Articular chondrocyte of knee joint (primary cell): ENCODE results near the gene CS. TPM values are rescaled to one million over a fixed set of nuclear protein-coding genes. Genes with fewer than 3 reads are reported as not detected.

Experiments
- total RNA-seq: library from RNA; depleted of rRNA; stranded (reverse); fragments of >200 nt; gene quantifications from 2 replicates; pipeline ENCODE4 v1.2.3, GENCODE V29; 2012

Gene CS
- 98.2 and 115 TPM in 2 replicates for total RNA-seq

DNA sequence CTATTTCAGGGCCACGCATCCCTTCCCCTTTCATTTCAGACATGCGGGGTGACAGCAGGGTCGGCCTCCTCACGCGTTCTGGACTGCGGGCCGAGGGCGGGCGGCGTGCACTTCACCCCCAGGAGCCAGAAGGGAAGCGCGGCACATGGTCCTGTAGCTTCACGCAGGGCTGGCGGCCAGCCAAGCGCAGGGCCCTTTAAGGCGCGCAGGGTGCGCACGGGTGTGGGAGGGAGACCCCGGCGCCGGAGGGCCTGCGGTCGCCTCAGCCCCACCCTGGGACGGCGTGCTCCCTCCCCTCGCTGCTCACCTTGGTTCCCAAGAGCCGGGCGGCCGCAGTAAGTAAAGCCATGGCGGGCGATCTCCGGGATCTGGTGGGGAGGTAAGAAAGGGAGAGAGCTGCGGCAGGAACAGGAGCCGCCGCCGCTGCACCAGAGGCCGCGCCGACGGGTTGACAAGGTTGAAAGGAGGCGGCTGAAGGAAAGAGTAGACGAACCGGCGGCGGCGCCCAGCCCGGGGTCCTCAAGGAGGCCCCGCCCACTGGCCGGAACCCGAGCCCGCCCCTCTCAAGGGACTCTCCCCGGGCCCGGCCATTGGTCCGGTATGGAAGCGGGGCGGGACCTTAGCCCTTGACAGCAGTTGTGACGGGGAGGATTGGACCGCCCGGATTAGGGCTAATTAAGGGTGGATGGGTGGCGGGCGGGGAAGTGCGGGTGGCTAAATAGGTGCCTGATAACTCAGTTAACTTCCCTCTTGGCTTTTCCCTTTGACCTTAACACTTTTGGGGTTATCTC is at the start of gene CS:
Gene CS, minus strand, starts transcription at position 478 of the 791 bp plus-strand sequence. Its CDS starts 129 bp downstream, at position 349.

DNA sequence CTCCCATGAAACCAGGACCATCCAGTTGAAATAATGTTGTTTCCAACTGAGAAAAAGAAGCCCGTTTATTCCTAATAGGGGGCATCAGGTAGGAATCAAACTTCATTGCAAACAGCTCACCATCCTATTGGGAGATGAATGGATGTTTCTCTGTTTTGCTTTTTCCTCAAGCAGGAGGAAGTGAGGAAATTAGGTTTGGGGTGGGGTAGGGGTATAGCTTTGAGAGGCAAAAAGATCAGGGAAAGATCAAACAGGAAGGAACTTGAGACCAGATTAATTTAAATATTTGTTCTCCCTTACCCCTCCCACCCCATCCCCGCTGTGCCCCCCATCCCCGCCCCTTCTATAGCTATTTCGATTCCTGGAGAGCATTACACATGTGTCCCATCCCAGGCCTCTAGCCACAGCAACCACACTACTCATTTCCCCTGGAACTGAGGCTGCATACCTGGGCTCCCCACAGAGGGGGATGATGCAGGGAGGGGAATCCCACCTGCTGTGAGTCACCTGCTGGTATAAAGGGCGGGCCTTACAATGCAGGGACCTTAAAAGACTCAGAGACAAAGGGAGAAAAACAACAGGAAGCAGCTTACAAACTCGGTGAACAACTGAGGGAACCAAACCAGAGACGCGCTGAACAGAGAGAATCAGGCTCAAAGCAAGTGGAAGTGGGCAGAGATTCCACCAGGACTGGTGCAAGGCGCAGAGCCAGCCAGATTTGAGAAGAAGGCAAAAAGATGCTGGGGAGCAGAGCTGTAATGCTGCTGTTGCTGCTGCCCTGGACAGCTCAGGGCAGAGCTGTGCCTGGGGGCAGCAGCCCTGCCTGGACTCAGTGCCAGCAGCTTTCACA is 38.4 kb upstream of the CS start, which contains the start of gene IL23A:
Gene IL23A, plus strand, starts transcription at position 577 of the 850 bp plus-strand sequence. Its CDS starts 161 bp downstream, at position 738.

GRCh38 chr12:56333679-56334489 is 33.8 kb upstream of the CS start, which contains the start of gene PAN2:
PAN2 (minus strand) TSS chr12:56334000; CDS start chr12:56333094, 906 bp downstream.

GRCh38 chr12:56315622-56316473 is 15.7 kb upstream of the CS start, which contains the start of gene CNPY2:
CNPY2 (minus strand) TSS chr12:56315988; CDS start chr12:56315217, 771 bp downstream.

GRCh38 chr12:56266693-56267442 is 33.3 kb downstream of the CS start, which contains the start of gene COQ10A:
COQ10A (plus strand) TSS chr12:56266942; CDS start chr12:56267119, 177 bp downstream.

DNA sequence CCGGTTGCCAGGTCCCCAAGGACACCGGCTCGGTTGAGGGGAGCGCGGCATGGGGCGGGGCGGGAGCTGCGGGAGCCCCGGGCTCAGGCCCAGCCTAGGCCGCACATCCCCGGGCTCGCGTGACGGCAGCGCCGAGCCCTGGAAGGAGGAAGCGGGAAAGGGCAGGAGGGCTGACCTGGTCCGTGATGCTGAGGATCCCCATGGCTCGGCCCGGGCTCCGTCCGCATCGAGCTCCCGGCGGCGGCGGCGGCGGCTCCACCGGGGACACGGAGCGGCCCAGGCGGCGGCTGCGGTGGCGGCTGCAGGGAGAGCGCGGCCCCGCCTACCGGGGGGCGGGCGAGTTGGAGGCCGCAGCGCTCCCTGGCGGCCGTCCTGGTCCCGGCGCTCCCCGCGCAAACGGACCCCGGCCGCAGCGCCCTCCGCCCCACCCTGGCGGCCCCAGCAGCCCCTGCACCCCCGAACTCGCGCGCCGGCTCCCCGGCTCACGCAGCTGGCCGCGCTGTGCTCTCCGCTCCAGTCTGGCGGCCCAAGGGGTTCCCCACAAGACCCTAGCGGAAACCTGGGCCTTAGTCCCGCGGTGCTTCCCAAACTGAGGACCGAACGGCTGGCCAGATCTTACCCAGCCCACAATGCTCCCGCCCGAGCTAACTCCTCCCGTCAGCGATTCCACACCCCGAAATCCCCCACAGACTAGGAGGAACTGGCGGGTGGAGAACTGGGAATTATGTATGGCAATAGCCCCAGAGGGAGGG is 41.9 kb downstream of the CS start, which contains the start of gene ANKRD52:
Gene ANKRD52, minus strand, starts transcription at position 317 of the 752 bp plus-strand sequence. Its CDS starts 115 bp downstream, at position 202.

DNA sequence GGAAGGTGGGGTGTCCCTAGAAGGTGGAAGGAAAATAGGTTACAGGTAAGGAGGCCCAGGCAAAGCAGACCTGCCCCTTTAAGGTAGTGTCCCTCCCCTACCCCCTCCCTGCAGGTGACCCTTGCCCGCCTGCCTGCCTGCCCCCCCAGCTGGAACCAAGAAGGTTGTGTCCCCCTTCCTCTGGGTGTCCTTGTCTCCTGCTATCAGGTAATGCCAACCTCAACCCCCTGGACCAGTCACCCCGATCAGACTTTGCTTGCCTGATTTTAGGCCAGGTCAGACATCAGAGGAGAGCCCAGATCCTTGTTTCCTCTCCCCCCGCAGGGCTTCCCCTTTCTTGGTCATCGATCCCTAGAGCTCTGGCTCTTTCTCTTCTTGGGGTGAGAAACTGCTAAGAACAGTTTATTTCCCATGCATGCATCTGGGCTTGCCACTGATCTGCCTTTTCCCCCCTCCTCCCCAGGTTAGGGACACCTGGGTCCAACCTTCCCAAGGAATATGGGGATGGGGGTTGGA is 70.2 kb downstream of the CS start, which contains the start of gene SLC39A5:
Gene SLC39A5, plus strand, starts transcription at position 136 of the 516 bp plus-strand sequence. CDS start 1,224 bp downstream, outside the sequence.

GRCh38 chr12:56224102-56224701 is 75.9 kb downstream of the CS start, which contains the start of gene NABP2:
NABP2 (plus strand) TSS chr12:56224342; CDS start chr12:56224857, 515 bp downstream.

DNA sequence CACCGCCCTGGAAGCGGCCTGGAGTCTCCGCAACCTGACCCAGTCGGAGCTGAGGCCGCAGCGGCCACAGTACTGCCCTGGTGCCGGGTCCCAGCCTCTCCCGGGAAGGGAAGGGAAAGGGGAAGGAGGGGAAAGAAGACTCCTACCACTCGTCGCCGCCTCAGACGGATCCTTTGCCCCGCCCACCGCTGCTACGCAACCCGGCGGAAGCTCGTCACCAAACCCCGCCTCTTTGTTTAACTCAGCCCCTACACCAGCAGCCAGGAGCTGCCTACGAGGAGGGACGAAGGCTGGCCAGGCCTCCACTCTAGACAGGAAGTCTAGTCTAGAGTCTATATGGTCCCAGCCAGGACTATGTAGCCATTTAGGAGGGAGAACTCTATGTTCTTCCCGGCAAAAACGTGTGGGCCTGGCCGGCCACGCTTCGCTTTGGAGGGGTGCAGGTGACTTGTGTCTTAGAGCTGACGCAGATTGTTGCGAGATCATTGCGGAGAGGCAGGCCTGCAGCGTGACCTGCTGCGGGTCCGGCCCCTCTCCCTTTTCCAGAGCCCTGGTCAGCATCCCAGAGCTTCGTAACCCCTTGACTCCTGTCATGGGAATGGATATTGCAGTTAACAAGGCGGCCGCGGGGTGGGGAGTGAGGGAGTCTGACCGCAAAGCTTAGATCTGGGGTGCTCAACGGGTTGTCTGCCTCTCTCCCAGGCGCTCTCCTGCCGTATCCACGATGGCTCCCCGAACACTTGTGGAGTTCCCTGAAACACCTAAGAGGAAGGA is 78.2 kb downstream of the CS start, which contains the start of gene RNF41:
Gene RNF41, minus strand, starts transcription at position 166 of the 774 bp plus-strand sequence. CDS start 7,875 bp downstream, outside the sequence.

Other genes starting within 250 kb of the CS start
- gene ERBB3, start 220.2 kb downstream of the CS start, total RNA-seq = 0.65 and 0.91 TPM in 2 replicates
- gene PA2G4, start 195.8 kb downstream of the CS start, total RNA-seq = 95.9 and 100 TPM in 2 replicates
- gene RPL41, start 183.7 kb downstream of the CS start, total RNA-seq = 1,970 and 2,516 TPM in 2 replicates
- gene ZC3H10, start 182.1 kb downstream of the CS start, total RNA-seq = 5.7 and 7.4 TPM in 2 replicates
- 212 and 228 TPM in 2 replicates for gene ESYT1, start 172.1 kb downstream of the CS start, total RNA-seq
- gene MYL6B, start 147.7 kb downstream of the CS start, total RNA-seq = 59.9 and 62.3 TPM in 2 replicates
- gene MYL6, start 142.0 kb downstream of the CS start, total RNA-seq = 1,601 and 1,692 TPM in 2 replicates
- 56.1 and 59.6 TPM in 2 replicates for gene SMARCC2, start 110.8 kb downstream of the CS start, total RNA-seq
- 74.9 and 77.1 TPM in 2 replicates for gene RNF41, start 78.4 kb downstream of the CS start, total RNA-seq
- 24.3 and 25.3 TPM in 2 replicates for gene NABP2, start 76.0 kb downstream of the CS start, total RNA-seq
- not detected in 2 replicates for gene SLC39A5, start 70.3 kb downstream of the CS start, total RNA-seq
- gene ANKRD52, start 41.9 kb downstream of the CS start, total RNA-seq = 18.7 and 18.8 TPM in 2 replicates
- 13.2 and 14.4 TPM in 2 replicates for gene COQ10A, start 33.4 kb downstream of the CS start, total RNA-seq
- 83.3 and 97.1 TPM in 2 replicates for gene CNPY2, start 15.7 kb upstream of the CS start, total RNA-seq
- 17.4 and 23.3 TPM in 2 replicates for gene PAN2, start 33.7 kb upstream of the CS start, total RNA-seq
- not detected in 2 replicates for gene IL23A, start 38.6 kb upstream of the CS start, total RNA-seq
- gene STAT2, start 59.8 kb upstream of the CS start, total RNA-seq = 398 and 486 TPM in 2 replicates
- not detected in 2 replicates for gene APOF, start 62.5 kb upstream of the CS start, total RNA-seq
- 4.6 and 4.8 TPM in 2 replicates for gene TIMELESS, start 149.1 kb upstream of the CS start, total RNA-seq
- 0.26 TPM in 1 of 2 replicates, not detected in the other for gene MIP, start 154.3 kb upstream of the CS start, total RNA-seq
- 2.1 and 2.6 TPM in 2 replicates for gene SPRYD4, start 168.2 kb upstream of the CS start, total RNA-seq
- gene GLS2, start 187.8 kb upstream of the CS start, total RNA-seq = not detected in 2 replicates
- 40.6 and 47.0 TPM in 2 replicates for gene RBMS2, start 221.5 kb upstream of the CS start, total RNA-seq